Measurements from ENCODE around the gene LEPROT.

LEPROT gene

GRCh38 chr1:65431111-65431705 is 10.7 kb downstream of the LEPROT start:
- intact Hi-C loops (cut with DNase I; ENCODE audit: low total_unique reads): no loop called here
- H3K27ac ChIP-seq: peak overlapping the region in 1 of 2 donors; percentile 57
- peaks cover 28 to 48% (median 39%) of the 10 kb centered on the region in 3 donors for H3K36me3 ChIP-seq
- H3K9me3 ChIP-seq: no peaks in the 10 kb centered on the region
- H3K27me3 ChIP-seq: no peaks in the 10 kb centered on the region
- peak; percentile 46 to 52 for TF ChIP-seq CTCF (IDR thresholded peaks at IDR 0.05)
- no peak overlapping the region for H3K4me3 ChIP-seq
- H3K4me1 ChIP-seq: peaks cover 0 to 26% (median 12%) of the 10 kb centered on the region in 4 donors
- no peak for DNase-seq

- TF ChIP-seq CTCF (IDR thresholded peaks at IDR 0.05): no peak
- Histone ChIP-seq H3K27ac (no peak overlapping the region), H3K27me3 (no peaks in the 10 kb centered on the region), H3K9me3 (no peaks in the 10 kb centered on the region), H3K4me1 (peaks cover 0 to 28% (median 13%) of the 10 kb centered on the region in 4 donors), H3K36me3 (peaks cover 16 to 32% (median 24%) of the 10 kb centered on the region in 3 donors), H3K4me3 (no peak overlapping the region)
- intact Hi-C loops (cut with DNase I; ENCODE audit: low total_unique reads): no loop called here
- DNase-seq: no peak
These were observed 12.4 kb downstream of the LEPROT start for GRCh38 chr1:65432918-65433317.

GRCh38 chr1:65434255-65434654 is 13.8 kb downstream of the LEPROT start:
- Histone ChIP-seq H3K27ac (no peak overlapping the region), H3K36me3 (peaks cover 16 to 28% (median 24%) of the 10 kb centered on the region in 3 donors), H3K27me3 (no peaks in the 10 kb centered on the region), H3K4me1 (peaks cover 0 to 23% (median 12%) of the 10 kb centered on the region in 4 donors), H3K9me3 (no peaks in the 10 kb centered on the region), H3K4me3 (no peak overlapping the region)
- TF ChIP-seq CTCF (IDR thresholded peaks at IDR 0.05): no peak
- intact Hi-C loops (cut with DNase I; ENCODE audit: low total_unique reads): no loop called here
- no peak for DNase-seq

- Histone ChIP-seq H3K4me3 (no peak overlapping the region), H3K27me3 (no peaks in the 10 kb centered on the region), H3K9me3 (no peaks in the 10 kb centered on the region), H3K27ac (no peak overlapping the region), H3K4me1 (peaks cover 0 to 18% (median 10%) of the 10 kb centered on the region in 4 donors), H3K36me3 (peaks cover 16 to 28% (median 24%) of the 10 kb centered on the region in 3 donors)
- TF ChIP-seq CTCF (IDR thresholded peaks at IDR 0.05): no peak
- no peak for DNase-seq
- intact Hi-C loops (cut with DNase I; ENCODE audit: low total_unique reads): no loop called here
These were observed 14.3 kb downstream of the LEPROT start for GRCh38 chr1:65434760-65435159.

- Histone ChIP-seq H3K27me3 (no peaks in the 10 kb centered on the region), H3K4me1 (peaks cover 0 to 9% (median 7%) of the 10 kb centered on the region in 4 donors), H3K27ac (no peak overlapping the region), H3K36me3 (peaks cover 16 to 28% (median 24%) of the 10 kb centered on the region in 3 donors), H3K4me3 (no peak overlapping the region), H3K9me3 (no peaks in the 10 kb centered on the region)
- TF ChIP-seq CTCF (IDR thresholded peaks at IDR 0.05): no peak
- no peak for DNase-seq
- intact Hi-C loops (cut with DNase I; ENCODE audit: low total_unique reads): no loop called here
These were observed 15.5 kb downstream of the LEPROT start for GRCh38 chr1:65435987-65436386.

Measured in tibial artery (tissue), 4 donors.